BE2C (cell line): ENCODE measurements around the gene ZC3H4.
A peak's percentile ranks its signal among the peaks of the same experiment; 100 is the strongest.

Source experiments
- DNase-seq: peaks from one replicate; pipeline ENCODE4 v3.0.0-alpha.2; 2020
- H3K27me3 ChIP-seq: fragments of 250-450 bp; sonication (Bioruptor Pico); 2 replicates; pipeline ENCODE4 v1.5.1; 2020; ENCODE audit warnings: mild to moderate bottlenecking
- H3K36me3 ChIP-seq: fragments of 250-450 bp; sonication (Bioruptor Pico); 2 replicates; pipeline ENCODE4 v1.5.1; 2020; ENCODE audit warnings: mild to moderate bottlenecking
- H3K4me1 ChIP-seq: fragments of 250-450 bp; sonication (Bioruptor Pico); 2 replicates; pipeline ENCODE4 v1.5.1; 2020
- H3K4me3 ChIP-seq: 2 replicates; pipeline ENCODE4 v1.5.1; 2011; ENCODE audit warnings: low read depth, low read length
- H3K9me3 ChIP-seq: fragments of 250-450 bp; sonication (Bioruptor Pico); 2 replicates; pipeline ENCODE4 v1.5.1; 2020
- TF ChIP-seq, protein P1 (sequence below): IDR thresholded peaks from 2 replicates; pipeline ENCODE4 v1.5.1; 2012; ENCODE audit warnings: mild to moderate bottlenecking, low read depth, low read length

ZC3H4 gene

DNA sequence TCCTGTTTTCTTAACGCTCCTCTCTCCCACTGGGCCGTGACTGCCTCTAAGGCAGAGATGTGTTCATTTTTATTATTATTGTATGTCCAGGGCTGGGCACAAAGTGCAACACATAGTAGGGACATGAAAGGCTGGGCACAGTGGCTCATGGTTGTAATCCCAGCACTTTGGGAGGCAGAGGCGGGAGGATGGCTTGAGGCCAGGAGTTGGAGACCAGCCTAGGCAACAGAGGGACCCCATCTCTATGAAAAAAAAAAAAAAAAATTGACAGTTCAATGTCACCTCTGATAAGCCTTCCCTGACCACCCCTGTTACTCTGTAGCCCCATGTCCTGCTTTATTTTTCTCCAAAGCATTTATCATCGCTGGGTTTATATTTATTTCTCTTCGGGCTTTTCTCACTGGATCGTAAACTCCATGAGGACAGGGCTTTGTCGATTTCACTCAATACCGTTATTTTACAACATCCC, 16.6 kb upstream of the ZC3H4 start:
- H3K4me3 ChIP-seq: no peak overlapping the region

GRCh38 chr19:47129579-47129978, 16.0 kb upstream of the ZC3H4 start:
- Histone ChIP-seq H3K4me3 (no peak overlapping the region), H3K36me3 (peaks cover 15% of the 10 kb centered on the region), H3K9me3 (no peaks in the 10 kb centered on the region), H3K4me1 (peaks cover 2% of the 10 kb centered on the region; the same call in 1 of the 2 replicates), H3K27me3 (no peaks in the 10 kb centered on the region)
- TF ChIP-seq, protein P1, sequence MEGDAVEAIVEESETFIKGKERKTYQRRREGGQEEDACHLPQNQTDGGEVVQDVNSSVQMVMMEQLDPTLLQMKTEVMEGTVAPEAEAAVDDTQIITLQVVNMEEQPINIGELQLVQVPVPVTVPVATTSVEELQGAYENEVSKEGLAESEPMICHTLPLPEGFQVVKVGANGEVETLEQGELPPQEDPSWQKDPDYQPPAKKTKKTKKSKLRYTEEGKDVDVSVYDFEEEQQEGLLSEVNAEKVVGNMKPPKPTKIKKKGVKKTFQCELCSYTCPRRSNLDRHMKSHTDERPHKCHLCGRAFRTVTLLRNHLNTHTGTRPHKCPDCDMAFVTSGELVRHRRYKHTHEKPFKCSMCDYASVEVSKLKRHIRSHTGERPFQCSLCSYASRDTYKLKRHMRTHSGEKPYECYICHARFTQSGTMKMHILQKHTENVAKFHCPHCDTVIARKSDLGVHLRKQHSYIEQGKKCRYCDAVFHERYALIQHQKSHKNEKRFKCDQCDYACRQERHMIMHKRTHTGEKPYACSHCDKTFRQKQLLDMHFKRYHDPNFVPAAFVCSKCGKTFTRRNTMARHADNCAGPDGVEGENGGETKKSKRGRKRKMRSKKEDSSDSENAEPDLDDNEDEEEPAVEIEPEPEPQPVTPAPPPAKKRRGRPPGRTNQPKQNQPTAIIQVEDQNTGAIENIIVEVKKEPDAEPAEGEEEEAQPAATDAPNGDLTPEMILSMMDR: no peak
- DNase-seq: no peak

More for the DNA sequence above, 16.6 kb upstream of the ZC3H4 start:
- Histone ChIP-seq H3K9me3 (no peaks in the 10 kb centered on the region), H3K4me1 (peaks cover 2% of the 10 kb centered on the region; the same call in 1 of the 2 replicates), H3K36me3 (peaks cover 15% of the 10 kb centered on the region), H3K27me3 (no peaks in the 10 kb centered on the region)
- DNase-seq: no peak
- TF ChIP-seq, protein P1: no peak

GRCh38 chr19:47125669-47125938, 12.0 kb upstream of the ZC3H4 start:
- Histone ChIP-seq H3K9me3 (no peaks in the 10 kb centered on the region), H3K27me3 (no peaks in the 10 kb centered on the region), H3K4me3 (no peak overlapping the region), H3K4me1 (no peaks in the 10 kb centered on the region), H3K36me3 (no peaks in the 10 kb centered on the region)
- TF ChIP-seq, protein P1: no peak
- no peak for DNase-seq

DNA sequence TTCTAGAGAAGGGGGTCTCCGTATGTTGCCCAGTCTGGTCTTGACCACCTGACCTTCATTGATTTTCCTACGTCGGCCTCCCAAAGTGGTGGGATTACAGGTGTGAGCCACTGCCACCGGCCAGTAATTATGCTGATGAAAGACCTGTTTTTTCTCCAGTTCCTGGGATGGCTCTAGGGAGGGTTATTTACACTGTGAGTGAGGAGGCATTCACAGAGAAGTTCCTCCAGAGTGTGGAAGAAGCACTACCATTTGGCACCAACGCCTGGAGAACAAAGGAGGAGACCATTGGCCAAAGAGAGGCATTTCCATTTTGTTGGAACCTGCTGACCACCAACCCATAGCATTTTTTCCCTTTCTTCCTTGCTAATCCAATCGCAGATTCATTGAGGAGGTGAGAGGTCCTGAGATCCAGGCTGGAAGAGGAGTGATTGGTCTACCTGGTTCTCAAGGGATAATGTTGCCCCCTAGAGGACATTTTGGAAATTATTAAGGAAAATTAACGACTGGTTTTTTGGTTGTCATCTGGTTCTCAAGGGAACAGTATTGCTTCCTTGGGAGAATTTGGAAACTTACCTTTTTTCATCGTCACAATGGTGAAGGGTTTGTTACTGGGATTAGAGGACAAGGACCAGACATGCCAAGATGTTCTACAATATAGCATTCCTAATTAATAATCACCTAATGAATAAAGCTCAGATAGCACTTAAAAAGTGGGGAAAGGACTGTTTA, 11.5 kb upstream of the ZC3H4 start:
- TF ChIP-seq, protein P1: peak; percentile 73
- DNase-seq: peak; percentile 34
- Histone ChIP-seq H3K36me3 (no peaks in the 10 kb centered on the region), H3K27me3 (no peaks in the 10 kb centered on the region), H3K4me3 (no peak overlapping the region), H3K9me3 (no peaks in the 10 kb centered on the region), H3K4me1 (no peaks in the 10 kb centered on the region)

GRCh38 chr19:47123406-47123805, 9.8 kb upstream of the ZC3H4 start:
- H3K4me3 ChIP-seq: no peak overlapping the region
- no peaks in the 10 kb centered on the region for H3K9me3 ChIP-seq
- H3K36me3 ChIP-seq: no peaks in the 10 kb centered on the region
- H3K27me3 ChIP-seq: no peaks in the 10 kb centered on the region
- DNase-seq: no peak
- TF ChIP-seq, protein P1: no peak
- H3K4me1 ChIP-seq: no peaks in the 10 kb centered on the region

GRCh38 chr19:47122359-47123335, 9.1 kb upstream of the ZC3H4 start:
- Histone ChIP-seq H3K4me1 (no peaks in the 10 kb centered on the region), H3K27me3 (no peaks in the 10 kb centered on the region), H3K9me3 (no peaks in the 10 kb centered on the region), H3K36me3 (no peaks in the 10 kb centered on the region), H3K4me3 (no peak overlapping the region)
- TF ChIP-seq, protein P1: no peak
- DNase-seq: no peak
